Motor neuron (in vitro differentiated cells): ENCODE measurements around the gene UST. TPM values are rescaled to one million over a fixed set of nuclear protein-coding genes. Genes with fewer than 3 reads are reported as not detected.
"Not testable (repeated sequence)": the region's sequence is repeated elsewhere in the genome, so short reads cannot be mapped to it uniquely, and the experiment has no call there.

Experiments
- ATAC-seq, 8 experiments: fragments of 200-7000 bp; cut with Tn5 transposase; replicated peaks in 6 of 8; 2 replicates each; pipeline ENCODE4 v1.8.0; 2021; ENCODE audit warnings: mild to moderate bottlenecking in 8 of 8, moderate library complexity in 8 of 8
- H3K27ac ChIP-seq, 2 donors: fragments of 250-450 bp; sonication (Bioruptor Pico); 2 replicates each; pipeline ENCODE4 v1.9.0; 2021; ENCODE audit warnings: antibody characterized with exemption in 2 of 2, mild to moderate bottlenecking in 2 of 2, moderate library complexity in 1 of 2
- H3K4me1 ChIP-seq, 2 donors: fragments of 250-450 bp; sonication (Bioruptor Pico); replicated peaks in 1 of 2; 2 replicates each; pipeline ENCODE4 v1.6.1; 2021; ENCODE audit warnings: antibody characterized with exemption in 2 of 2, mild to moderate bottlenecking in 2 of 2, moderate library complexity in 1 of 2
- H3K4me3 ChIP-seq, 5 donors: fragments of 250-450 bp; sonication (Bioruptor Pico); 2 replicates each; pipeline ENCODE4 v1.9.0; 2021; ENCODE audit warnings: antibody characterized with exemption in 5 of 5, mild to moderate bottlenecking in 5 of 5, moderate library complexity in 4 of 5
- WGBS, 10 experiments: fragments of 450-650 bp; shearing (Covaris generic); methylation state at CpG; one replicate each; pipeline ENCODE4 v1.0.0; 2022; 5-methylcytosine and 5-hydroxymethylcytosine counted together
- in situ Hi-C, 9 experiments: fragments of 400-800 bp; cut with MboI; loops; one replicate each; pipeline ENCODE4 v1.15.0; 2021; ENCODE audit warnings: low sequenced_read_pairs in 9 of 9, low pct_unique_long_range_greater_than_20kb in 2 of 9; ENCODE audit not compliant: unreplicated experiment in 9 of 9
- total RNA-seq, 8 experiments: library from RNA; unstranded; fragments of 300-600 nt; gene quantifications; 2 replicates each; pipeline versions ENCODE4 v1.2.3 to v1.2.4, GENCODE V29; 2022

The UST gene
- total RNA-seq, 8 experiments from 2014 or later, result 5.2 to 22.9 (median 7.8) TPM

DNA sequence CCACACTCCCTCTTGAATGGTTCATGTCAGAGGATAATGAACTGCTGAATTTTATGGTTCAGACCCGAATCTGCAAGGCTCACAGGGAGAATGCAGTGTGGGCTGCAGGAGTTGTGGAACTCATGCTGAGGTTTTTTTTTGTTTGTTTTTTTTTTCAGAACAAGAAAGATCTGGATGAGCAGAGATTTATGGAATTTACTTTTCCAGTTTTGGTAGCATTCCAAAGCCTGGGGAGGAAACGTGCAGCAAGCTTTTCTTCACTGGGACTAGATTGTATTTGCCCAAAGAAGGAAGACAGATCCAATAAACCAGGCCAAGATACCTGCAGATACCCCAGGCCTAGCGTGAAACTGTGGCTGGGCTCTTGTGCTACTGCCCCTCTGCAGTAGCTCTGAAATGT, 346.8 kb downstream of the UST start:
- ATAC-seq, result peak in 1 of 8 experiments; percentile 19
- WGBS, 10 experiments, result 0 to 80% (median 40%) methylated on average over 1 to 3 of the region's 3 CpGs; no CpG with 5 or more reads in 2 of the 10 experiments
- in situ Hi-C loops, result loop anchor here in 3 of 9 experiments (25.0 kb wide), 2 partner anchors 219 to 344 kb away; partner anchors contain the start of gene TAB2 (in 1 of the 3)
- H3K27ac ChIP-seq, result no peak overlapping the region
- no peak overlapping the region for H3K4me3 ChIP-seq
- H3K4me1 ChIP-seq, result no peaks in the 10 kb centered on the region

DNA sequence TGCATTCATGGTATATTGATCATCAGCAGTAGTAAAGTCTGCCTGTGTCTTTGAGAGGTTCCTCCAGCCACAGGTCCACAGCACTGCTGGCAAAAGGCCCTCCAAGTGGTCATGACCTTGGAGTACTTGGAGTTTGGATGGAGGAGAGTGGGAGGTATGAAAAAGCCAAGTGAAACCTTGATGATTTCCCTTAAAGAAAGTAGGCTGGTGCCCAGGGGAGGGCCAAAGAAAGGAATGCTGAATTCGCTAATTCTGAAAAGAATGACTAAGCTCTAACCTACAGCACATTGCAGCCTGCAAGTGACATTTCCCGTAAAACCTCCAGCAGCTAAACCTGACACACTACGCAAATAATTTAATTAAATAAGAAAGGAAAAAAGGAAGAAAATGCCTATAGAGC, 347.3 kb downstream of the UST start:
- in situ Hi-C loops, result loop anchor here in 3 of 9 experiments (25.0 kb wide), 2 partner anchors 218 to 343 kb away; partner anchors contain the start of gene TAB2 (in 1 of the 3)
- no peaks in the 10 kb centered on the region for H3K4me1 ChIP-seq
- no peak for ATAC-seq
- 34 to 95% (median 79%) methylated on average over 1 to 3 of the region's 3 CpGs; no CpG with 5 or more reads in 2 of the 10 experiments for WGBS, 10 experiments
- no peak overlapping the region for H3K27ac ChIP-seq
- no peak overlapping the region for H3K4me3 ChIP-seq

DNA sequence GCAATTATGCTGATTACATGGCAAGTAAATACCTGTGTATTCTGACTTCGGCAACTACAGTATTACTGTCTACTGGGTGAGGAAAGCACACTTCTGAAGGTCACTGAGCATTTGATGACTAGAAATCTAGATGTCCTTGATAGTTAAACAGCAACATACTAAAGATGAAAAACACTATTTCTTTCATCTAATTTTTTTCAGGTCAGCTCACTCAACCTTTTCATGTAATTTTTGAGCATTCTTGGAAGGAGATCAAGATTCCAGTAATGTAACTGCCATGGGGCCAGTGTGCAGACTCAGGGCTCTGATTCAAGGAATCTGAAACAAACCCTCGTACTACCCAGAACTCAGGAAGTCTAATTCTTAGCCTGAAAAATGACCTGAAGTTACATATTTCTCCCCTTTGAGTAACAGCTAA, 348.1 kb downstream of the UST start:
- 33 to 100% (median 74%) methylated on average over 1 to 2 of the region's 2 CpGs; no CpG with 5 or more reads in 2 of the 10 experiments for WGBS, 10 experiments
- in situ Hi-C loops, result loop anchor here in 3 of 9 experiments (25.0 kb wide), 2 partner anchors 217 to 342 kb away; partner anchors contain the start of gene TAB2 (in 1 of the 3)
- H3K4me3 ChIP-seq, result no peak overlapping the region
- ATAC-seq, result no peak
- no peaks in the 10 kb centered on the region for H3K4me1 ChIP-seq
- H3K27ac ChIP-seq, result no peak overlapping the region

DNA sequence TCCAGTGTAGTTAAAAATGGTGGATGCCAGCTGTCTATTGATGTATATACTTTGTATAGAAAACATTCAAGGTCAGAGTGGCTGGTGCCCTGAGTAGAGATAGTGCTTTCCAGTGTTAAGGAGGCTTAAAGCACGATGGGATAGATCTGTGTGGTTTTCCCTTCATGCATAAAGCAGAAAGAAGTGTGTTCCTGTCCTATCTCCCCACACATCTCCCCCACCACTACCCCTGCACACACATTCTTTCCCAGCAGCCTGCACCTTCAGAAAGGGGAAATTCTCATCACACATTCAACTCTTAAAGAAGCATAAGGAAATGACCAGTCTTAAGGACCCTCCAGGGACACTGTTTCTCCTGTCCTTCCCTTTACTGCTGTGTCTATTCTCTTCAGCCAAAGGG, 349.0 kb downstream of the UST start:
- no peak overlapping the region for H3K4me3 ChIP-seq
- 17 to 88% (median 40%) methylated on average over 1 of the region's 1 CpG; no CpG with 5 or more reads in 5 of the 10 experiments for WGBS, 10 experiments
- ATAC-seq, result no peak
- in situ Hi-C loops, result loop anchor here in 3 of 9 experiments (25.0 kb wide), 2 partner anchors 216 to 341 kb away; partner anchors contain the start of gene TAB2 (in 1 of the 3)
- H3K4me1 ChIP-seq, result no peaks in the 10 kb centered on the region
- H3K27ac ChIP-seq, result no peak overlapping the region

DNA sequence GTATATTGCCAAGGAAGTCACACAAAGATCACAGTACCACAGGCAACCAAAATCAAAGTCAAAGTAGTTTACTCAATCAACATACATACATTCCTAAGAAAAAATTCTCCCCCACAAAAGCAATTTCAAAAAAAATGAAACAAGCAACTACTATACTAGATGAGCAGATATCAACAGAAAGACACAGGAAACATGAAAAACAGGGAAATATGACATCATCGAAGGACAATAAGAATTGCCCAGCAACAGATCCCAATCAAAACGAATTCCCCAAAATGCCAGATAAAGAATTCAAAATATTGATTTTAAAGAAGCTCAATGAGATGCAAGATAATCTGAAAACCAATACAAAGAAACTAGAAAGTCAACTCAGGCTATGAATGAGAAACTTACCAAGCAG, 351.0 kb downstream of the UST start:
- 25 to 83% (median 66%) methylated on average over 1 to 2 of the region's 2 CpGs for WGBS, 10 experiments
- no peaks in the 10 kb centered on the region for H3K4me1 ChIP-seq
- in situ Hi-C loops, result loop anchor here in 3 of 9 experiments (25.0 kb wide), 2 partner anchors 215 to 340 kb away; partner anchors contain the start of gene TAB2 (in 1 of the 3)
- H3K27ac ChIP-seq, result no peak overlapping the region
- ATAC-seq, result no peak
- no peak overlapping the region for H3K4me3 ChIP-seq

DNA sequence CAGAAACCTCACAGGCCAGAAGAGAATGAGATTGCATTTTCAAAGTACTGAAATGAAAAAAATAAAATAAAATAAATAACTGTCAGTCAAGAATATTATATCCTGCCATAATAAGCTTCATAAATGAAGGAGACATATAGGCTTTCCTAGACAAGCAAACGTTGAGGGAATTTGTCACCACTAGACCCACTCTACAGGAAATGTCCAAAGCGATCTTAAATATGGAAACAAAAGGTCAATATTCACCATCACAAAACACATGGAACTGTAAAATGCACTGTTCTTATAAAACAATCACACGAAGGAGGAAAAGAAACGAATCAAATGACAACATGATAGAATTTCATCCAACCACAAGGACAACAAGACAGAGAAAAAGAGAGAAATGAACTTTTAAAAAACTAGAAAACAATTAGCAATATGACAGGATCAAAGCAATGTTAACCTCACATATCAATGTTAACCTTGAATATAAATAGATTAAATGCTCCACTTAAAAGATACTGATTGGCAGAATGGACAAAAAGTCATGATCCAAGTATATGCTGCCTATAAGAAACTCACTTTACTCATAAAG, 352.0 kb downstream of the UST start:
- no peak overlapping the region for H3K4me3 ChIP-seq
- 47 to 100% (median 85%) methylated on average over 2 to 4 of the region's 4 CpGs for WGBS, 10 experiments
- in situ Hi-C loops, result loop anchor here in 3 of 9 experiments (25.0 kb wide), 2 partner anchors 214 to 339 kb away; partner anchors contain the start of gene TAB2 (in 1 of the 3)

DNA sequence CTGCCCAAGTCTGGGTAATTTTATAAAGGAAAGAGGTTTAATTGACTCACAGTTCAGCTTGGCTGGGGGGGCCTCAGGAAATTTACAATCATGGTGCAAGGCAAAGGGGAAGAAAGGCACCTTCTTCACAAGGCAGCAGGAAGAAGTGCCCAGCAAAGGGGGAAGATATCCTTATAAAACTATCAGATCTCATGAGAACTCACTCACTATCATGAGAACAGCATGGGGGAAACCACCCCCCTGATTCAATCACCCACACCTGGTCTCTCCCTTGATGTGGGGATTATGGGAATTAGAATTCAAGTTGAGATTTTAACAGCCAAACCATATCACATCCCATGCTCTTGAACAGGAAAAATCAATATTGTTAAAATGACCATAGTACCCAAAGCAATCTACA, 355.5 kb downstream of the UST start:
- Histone ChIP-seq H3K4me1 (no peaks in the 10 kb centered on the region), H3K4me3 (no peak overlapping the region), H3K27ac (no peak overlapping the region)
- ATAC-seq, result no peak
- in situ Hi-C loops, result no loop called here

More for the DNA sequence above, 352.0 kb downstream of the UST start:
- no peak for ATAC-seq
- no peak overlapping the region for H3K27ac ChIP-seq
- no peaks in the 10 kb centered on the region for H3K4me1 ChIP-seq

DNA sequence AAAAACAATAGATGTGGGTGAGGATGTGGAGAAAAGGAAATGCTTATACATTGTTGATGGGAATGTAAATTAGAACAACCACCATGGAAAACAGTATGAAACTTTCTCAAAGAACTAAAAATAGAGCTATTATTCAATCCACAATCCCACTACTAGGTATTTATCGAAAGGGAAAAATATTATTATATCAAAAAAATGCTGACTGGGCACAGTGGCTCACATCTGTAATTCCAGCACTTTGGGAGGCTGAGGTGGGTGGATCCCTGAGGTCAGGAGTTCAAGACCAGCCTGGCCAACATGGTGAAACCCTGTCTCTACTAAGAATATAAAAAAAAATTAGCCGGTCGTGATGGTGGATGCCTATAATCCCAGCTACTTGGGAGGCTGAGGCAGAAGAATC, 357.1 kb downstream of the UST start:
- H3K4me3 ChIP-seq, H3K4me1 ChIP-seq, ATAC-seq, H3K27ac ChIP-seq, in situ Hi-C loops: not testable (repeated sequence)
- 58 to 100% (median 95%) methylated on average over 1 to 3 of the region's 3 CpGs; no CpG with 5 or more reads in 2 of the 10 experiments for WGBS, 10 experiments

DNA sequence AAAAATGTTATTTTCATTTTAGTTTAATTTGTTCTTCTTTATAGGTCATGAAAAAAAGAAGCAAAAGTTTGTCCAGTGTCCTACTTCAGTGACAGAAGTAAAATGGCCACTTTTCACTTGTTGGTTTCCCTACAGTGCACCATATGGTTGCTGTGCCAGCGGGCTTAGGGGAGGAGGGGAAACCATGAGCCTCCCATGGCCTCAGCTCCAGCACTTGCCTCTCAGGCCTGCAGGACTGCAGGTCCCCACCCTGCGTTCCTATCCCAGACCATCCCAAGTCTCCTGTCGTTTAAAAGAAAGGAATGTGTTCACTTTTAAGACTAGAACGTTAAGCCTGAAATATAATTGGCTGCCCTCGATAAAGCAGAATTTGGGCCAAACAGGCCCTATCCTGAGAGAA, 360.7 kb downstream of the UST start:
- no peak overlapping the region for H3K27ac ChIP-seq
- WGBS, 10 experiments, result 42 to 87% (median 70%) methylated on average over 1 to 5 of the region's 5 CpGs; no CpG with 5 or more reads in 2 of the 10 experiments
- no peak overlapping the region for H3K4me3 ChIP-seq
- H3K4me1 ChIP-seq, result peaks cover 0 to 7% of the 10 kb centered on the region in 2 donors
- ATAC-seq, result no peak
- in situ Hi-C loops, result no loop called here

DNA sequence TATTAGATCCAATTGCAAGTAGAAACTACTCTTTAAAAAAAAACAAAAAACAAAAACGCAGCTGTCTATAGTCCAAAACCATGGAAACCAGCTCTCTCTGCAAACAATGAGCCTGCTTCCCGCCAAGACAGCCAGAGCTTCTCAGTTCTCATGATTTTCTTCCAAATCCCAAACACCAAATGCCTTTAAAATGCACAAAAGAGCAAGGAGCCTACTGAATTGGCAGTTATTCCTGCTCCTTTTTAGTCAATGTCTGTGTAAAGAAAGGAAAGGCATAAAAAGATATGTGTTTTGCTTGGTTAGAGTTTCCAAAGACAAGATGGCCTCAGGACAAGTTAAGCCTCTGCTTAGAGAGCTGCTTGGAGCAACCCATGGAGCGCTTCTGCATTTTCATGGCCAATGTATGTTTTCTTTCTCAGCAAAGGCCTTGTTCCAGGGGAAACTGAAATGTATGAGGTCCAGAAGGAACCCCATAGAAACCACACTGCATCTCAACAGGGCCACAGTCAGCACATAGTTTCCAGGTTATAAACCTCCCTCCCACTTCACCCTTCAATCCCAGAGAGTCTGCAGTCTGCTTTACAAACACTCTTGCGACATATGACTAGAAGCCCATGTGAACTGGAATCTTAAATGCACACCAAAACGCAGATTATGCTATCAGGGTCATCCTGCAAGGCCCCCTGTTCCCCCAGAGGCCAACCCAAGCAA, 361.4 kb downstream of the UST start:
- 27 to 88% (median 75%) methylated on average over 1 to 5 of the region's 5 CpGs; no CpG with 5 or more reads in 1 of the 10 experiments for WGBS, 10 experiments
- peak overlapping the region in 1 of 2 donors; percentile 4 for H3K27ac ChIP-seq
- in situ Hi-C loops, result no loop called here
- ATAC-seq, result peak in 2 of 8 experiments; percentile 22 to 62
- no peak overlapping the region for H3K4me3 ChIP-seq
- peaks cover 0 to 7% of the 10 kb centered on the region in 2 donors for H3K4me1 ChIP-seq

DNA sequence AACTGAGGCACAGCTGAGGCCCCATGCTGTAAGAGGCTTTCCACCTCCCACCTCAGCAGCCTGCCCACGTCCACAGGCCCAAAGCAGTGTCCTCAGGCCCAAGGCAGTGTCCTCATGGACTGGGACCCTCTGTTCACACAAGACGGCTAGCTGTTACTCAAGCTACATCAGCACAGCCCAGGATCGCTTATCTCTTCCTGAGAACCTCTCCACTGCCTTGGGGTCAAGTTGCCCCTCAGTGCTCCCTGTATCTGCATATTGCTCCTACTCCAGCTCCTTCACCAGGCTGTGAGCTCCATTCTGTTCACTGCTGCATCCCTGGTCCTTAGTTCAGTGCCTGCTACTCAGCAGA, 361.9 kb downstream of the UST start:
- Histone ChIP-seq H3K4me3 (no peak overlapping the region), H3K27ac (no peak overlapping the region), H3K4me1 (peaks cover 0 to 7% of the 10 kb centered on the region in 2 donors)
- 18 to 100% (median 80%) methylated on average over 1 to 2 of the region's 3 CpGs; no CpG with 5 or more reads in 1 of the 10 experiments for WGBS, 10 experiments
- in situ Hi-C loops, result no loop called here
- no peak for ATAC-seq

DNA sequence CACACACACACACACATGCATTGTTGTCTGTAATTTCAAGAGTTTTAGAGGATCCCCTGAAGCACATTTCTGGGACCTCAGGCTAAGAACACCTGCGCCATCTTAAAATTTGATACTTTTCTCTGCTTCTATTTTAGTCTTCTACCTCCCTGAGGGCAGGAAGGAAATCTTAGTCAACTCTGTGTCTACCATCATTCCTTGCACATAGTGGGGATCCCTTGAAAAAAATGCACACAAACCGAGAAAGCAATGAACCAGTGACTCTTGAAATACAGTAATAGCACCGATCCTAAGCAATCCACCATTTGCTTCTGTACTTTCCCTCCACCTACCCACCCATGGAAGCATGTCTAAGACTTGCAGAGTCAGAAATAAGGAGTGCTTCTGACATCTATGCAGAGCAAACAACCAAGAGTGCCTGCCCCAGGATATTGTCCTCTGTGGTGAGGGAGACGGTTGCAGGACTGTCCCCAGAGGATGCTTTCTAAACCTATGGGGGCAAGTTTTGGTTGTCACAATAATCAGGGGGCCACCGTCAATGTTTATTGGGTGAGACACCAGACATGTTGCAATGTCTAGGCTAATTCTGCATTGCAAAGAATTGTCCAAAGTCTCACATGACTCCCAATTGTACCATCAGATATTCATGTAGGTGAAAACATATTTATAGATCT, 362.7 kb downstream of the UST start:
- 0 to 100% (median 90%) methylated on average over 1 to 3 of the region's 5 CpGs; no CpG with 5 or more reads in 2 of the 10 experiments for WGBS, 10 experiments
- Histone ChIP-seq H3K4me3 (no peak overlapping the region), H3K27ac (no peak overlapping the region), H3K4me1 (peaks cover 0 to 7% of the 10 kb centered on the region in 2 donors)
- ATAC-seq, result no peak
- in situ Hi-C loops, result no loop called here
